ENCODE data around the gene PTPN14.

The PTPN14 gene

DNA sequence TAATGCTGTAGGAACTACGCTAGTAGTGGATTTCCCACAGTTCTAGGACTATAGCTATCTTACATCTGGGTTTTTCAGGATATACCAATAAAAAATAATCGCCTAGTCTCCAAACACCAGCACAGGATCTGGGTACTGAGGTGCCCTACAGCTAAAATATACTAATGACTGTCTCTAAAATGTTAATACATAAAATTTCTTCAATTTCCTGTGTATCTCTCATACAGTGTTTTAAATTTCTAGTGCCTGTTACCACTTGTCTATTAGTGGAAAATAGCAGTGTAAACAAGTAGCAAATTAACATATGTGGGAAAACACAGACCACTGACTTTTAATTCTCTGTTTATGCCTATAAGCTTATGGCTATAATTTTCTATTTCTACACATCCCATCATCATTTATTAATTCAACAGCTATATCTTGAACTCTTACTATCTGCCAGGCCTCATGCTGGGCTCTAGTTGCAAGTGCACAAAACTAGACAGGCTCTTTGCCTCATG, 16.1 kb upstream of the PTPN14 start:
- no peak for DNase-seq

DNA sequence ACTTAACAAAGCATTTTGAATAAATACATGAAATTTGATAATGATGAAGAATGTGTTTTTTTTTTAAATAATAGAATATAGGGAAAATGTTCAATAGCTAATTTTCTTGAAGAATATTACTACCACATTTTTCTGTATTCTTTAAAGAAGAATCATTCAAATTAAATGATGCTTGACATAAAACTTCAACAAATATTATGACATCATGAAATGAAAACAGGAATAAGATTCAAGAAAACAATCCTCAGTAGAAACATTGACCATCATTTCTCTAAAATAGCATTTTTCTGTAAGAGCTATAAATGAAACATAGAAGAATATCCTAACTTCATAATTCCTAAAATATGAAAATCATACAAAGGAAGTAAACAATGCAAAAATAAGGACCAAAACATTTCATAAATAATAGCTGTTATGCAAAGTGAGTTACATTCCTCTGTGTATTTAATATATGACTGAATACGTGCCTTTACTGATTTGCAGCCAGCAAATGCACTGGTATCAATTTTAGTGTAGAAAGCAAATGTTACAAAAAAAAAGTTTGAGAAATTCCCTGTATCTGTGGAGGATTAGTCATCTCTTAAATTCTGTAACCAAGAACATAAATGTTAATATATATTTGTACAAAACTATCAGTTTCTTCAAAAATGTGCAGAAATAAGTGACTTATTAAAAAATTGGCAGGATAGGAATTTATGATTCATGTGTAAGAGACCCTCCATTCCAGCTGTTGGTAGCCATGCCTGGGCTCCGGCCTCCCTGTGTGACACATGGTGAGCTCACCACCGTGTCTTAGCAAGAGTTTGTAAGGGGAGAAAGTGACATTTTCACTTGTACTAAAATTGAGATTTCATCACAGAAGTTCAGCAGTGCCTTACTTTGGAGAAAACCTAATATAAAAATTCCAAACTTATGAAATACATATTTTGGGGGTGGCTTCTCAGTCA, 15.0 kb upstream of the PTPN14 start:
- no peak for DNase-seq

DNA sequence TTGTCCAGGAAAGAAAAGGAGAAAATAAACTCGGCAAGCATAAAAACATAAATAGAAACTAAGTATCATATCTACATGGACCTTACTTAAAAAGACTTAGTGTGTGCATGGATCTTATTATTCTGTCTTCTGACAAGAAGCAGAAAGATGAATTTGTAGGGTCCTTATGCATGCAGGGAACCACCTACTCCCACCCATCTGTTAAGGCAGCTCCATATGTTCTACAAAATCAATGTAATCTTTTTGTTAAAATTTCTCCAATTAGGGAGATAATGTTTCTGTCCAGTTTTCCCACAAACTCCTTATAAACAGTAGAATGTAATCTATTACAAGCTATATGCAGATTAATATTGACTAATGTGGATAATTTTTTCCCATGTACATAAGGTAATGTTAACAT, 13.9 kb upstream of the PTPN14 start:
- no peak for DNase-seq

DNA sequence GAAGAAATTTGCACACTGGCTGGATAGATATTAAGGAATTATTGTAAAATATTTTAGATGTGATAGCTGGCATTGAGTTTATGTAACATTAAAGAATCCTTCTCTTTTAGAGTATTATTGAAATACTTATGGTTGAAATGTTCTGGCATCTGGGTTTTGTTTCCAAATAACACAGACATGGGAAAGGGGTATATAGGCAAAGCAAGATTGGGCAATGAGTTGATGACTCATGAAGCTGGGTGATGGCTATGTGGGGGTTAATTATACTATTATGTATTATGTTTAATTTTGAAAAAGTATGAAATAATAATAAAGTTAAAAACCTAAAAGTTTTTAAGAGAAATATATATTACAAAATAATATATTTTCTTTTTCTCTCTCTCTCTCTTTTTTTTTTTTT, 12.5 kb upstream of the PTPN14 start:
- no peak for DNase-seq

DNA sequence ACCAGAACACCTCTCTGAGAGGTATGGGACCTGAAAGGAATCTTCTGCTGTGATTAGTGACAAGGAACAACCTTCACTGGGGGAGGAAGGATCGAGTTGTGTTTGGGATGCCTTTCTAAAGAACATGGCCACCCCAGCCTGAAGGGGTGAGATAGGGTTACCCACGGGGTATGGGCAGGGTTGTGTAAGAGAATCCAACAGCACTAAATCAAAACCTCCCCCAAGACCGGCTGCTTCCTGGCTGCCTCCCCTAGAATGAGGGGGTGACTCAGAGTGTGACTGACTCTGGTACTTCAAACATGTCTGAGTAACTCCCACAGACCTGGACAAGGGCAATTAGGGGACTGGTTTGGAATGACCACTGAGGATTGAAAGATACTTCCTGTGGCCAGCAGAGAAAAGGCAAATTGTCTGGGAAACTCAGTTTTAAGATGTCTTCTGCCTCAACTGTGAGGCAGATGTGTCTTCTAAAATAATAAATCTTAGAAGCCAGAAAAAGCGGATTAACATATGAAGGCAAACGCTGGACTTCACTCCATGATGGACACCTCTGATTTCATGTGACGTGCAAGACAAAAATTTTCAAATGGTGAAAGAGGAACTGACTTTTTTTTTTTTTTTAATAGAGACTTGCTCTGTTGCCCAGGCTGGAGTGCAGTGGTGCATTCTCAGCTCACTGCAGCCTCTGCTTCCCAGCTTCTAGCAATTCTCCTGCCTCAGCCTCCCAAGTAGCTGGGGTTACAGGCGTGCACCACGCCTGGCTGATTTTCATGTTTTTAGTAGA, 6.7 kb upstream of the PTPN14 start:
- DNase-seq: no peak

DNA sequence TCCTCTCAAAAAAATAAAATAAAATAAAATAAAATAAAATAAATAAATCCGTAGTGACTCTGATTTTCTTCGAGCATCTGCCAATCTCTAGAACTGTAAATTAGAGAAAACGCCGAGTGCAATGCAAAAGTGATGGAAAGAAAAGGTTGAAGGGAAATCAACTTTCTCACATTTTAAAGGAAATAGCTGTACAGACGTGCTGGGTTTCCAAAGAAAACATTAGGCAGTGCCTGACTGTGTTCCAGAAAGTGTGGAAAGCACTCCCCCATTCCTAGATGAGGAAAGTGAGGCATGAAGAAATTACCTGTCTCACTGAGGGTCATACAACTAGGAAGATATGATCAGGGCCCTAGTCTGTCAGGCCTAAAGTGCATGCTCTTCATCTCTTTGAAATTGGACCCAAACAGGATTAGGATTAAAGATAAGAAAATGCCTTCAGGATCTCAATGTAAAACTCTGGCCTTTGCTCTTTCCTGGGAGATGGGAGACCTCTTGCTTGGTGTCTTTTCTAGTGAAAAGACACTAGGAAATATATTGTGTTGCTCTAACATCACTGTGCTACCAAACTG, 1.8 kb upstream of the PTPN14 start:
- no peak for DNase-seq

DNA sequence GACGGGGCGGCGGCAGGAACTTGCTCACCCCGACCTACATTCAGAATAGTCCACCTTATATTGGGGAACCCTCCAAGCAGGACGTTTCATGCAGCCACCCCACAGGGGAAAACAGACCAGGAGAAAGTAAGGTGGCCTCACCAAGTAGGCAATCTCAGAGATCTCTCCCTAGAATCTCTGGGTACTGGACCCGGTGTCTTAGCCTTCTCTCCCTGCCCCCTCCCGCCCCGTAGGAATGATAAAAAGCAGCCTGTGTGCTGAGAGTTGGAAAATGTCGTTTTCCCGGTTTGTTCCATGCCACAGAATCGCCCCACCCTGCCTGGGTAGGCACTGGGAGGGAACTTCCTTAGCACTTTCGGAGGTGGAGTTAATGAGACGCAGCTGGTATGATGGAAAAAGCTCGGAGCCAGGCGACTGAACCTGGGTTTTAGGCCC, 789 bp upstream of the PTPN14 start:
- DNase-seq: no peak

DNA sequence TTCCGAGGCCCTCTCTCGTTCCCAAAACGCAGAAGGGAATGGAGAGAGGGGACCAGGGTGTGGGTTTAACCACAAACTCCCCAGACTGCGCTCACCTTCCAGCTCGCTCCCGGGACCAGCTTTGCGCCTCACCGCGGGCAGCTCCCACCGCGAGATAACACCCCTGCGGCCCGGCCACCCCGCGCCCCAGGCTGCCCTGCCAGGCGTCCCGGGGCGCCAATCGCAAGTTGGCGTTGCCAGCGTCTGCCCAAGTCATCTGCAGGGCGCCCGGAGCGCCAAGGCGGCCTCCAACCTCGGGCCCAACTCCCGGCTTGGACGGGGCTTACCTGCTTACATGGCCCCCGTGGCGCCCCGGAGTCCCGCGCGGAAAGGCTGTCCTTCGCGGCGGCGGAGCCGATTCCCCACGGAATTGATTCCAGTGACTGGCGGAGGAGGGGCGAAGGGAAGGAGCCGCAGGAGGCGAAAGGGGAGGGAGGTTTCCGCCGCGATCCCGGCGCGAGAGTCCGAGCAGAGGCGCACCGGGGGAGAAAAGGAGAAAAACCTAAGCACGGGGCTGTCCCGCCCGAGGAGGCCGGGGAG, 456 bp downstream of the PTPN14 start:
- no peak for DNase-seq

DNA sequence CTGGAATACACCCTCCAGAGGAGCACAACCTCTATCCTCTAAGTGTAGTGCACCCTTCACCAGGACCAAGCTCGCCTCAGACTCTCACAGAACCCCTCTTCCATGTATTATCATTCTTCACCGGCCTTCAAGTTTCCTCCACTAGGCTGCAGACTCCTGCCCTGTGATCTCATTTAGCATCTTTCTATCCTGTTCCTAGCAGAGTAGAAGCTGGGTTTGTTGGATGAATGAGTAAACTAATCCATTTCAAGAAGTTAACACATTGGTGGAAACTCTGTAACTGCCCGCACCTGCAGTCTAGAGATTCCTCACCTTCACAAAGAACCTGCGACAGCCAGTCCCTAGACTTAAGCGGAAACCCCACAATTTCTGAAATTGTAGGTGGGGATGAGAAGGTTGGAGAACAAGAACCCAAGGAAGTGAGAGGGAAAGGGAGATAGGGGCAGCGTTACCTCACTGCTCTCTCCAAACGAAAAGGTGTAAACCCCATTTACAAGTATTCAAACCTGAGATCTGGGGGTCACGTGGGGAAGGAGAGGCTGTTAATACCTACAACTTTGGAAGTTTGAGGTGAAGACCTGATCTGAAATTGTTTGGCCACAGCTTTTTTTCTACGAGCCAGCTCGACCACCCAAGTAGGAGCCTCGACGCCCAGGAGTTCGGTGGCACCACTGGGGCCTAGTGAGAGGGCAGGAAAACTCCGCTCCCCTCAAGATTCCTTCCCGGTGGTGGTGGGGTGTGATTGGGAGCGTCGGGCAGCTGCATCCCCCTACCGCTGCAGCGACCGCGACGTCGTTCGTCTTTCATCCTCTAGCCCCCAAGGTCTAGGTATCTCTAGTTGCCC, 1.2 kb downstream of the PTPN14 start:
- DNase-seq: no peak

DNA sequence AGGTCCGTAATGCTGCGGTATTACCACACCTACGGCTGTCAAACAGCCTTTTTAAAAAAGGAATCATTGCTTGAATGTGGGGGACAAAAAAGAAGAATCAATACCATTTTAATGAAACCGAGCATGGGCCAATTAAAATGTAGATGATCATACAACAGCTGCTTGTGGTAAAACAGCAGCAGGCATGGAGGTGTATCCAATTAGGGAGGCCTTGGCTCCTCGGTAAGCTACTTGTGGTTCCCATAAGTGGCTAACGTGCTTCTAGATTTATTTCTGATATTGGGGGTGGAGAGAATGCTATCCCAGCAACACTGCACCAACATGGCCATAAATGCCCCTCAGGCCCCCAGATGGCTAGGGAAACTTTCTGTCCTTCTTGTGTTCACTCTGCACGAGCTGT, 1.8 kb downstream of the PTPN14 start:
- no peak for DNase-seq

DNA sequence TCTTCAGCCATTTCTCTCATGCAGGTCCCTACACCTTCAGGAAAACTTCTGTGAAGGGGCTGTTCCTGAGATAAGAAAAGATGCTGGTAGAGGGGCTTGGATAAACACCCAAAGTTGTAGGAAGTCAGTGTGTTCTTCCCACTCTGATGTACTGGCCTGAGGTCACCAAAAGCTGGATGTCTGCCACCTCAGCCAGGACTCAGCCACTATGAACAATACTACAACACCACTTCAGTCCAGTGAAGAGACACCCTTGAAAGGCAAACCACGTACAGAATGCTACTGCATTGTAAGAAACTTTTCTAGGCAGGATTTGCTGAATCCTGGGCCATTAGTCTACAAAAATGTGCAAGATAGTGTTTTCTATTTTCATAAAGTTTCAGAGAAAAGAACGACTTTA, 2.4 kb downstream of the PTPN14 start:
- no peak for DNase-seq

DNA sequence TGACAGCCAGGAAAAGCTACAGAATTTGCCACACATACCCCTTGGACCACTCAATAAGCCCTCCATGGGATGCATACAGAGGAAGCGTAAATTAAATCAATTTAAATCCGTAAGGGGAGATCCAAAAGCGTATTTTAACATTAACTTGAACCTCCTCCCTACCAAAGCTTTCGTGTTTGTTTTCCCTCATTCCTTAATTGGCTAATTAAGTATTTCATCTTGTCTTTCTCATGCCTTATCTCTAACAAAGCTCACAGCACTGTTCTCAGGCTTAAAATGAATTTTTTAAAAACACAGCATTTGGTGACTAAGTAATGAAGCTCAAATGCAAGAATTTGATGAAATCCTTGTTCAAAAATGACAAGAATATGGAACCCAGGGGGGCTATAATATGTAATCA, 3.1 kb downstream of the PTPN14 start:
- no peak for DNase-seq

DNA sequence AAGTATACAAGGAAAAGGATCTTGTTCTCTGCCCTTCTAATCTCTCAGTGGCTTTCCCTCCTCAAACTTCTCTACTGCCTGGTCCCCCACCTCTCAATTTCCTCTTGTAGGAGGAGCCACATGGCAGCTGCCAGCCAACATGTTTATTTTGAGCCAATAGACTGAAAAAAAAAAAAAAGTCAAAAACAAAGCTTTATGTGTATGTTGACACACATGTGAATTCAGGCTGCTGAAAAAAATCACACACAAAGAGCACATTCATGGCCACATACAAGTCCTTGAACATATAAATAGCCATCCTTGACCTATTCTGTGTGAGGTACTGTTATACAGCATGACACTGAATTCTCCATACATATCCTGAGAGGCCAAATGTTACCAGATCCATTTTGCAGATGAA, 3.7 kb downstream of the PTPN14 start:
- no peak for DNase-seq

DNA sequence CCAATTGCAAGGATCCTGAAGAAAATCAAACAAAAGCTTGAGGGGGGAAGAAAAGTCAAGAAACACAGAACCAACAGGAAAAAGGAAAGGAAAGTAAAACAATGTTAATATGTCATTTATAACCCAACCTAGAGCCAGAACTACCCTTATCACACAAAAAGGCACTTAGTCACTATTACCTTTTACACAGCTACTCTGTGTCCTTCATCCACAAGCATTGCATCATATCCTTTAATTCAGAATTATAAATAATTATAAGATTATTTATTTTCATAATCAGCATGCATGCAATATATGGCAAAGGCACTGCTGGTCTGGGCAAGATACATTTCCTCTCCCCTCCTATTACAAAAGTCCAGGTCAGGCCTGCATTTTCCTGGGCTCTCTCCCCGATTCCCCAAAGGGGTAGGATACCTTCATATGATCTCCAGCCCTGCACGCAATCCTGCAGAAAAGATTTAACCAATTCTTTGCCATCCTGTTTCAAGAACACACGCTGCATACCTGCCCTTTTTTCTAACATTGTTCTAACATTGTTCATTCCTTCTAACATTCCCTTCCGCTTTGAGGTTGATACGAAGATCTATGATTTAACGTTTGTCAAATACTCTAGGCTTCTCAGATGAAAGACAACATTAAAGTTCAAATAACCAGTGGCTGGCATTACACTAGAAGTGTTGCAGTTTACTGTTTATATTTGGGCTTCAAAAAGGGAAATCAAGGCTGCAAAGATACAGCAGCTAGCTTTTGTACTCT, 4.3 kb downstream of the PTPN14 start:
- DNase-seq: no peak

DNA sequence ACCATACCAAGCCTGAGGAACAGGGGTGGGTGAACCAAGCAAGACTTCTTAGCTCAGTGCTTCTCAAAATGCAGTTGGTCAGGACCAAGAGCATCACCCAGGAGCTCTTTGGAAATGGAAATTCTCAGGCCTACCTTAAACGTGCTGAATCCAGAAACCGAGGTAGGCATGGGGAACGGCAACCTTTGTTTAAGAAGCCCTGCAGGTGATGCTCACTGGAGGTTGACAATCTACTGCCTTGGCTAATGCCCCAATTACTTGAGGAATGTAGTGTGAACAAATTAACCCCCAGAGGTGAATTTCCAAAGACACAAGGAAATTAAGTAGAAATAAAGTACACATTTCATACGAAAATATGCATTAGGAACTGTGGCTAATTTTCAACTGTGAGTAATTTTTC, 5.3 kb downstream of the PTPN14 start:
- no peak for DNase-seq

DNA sequence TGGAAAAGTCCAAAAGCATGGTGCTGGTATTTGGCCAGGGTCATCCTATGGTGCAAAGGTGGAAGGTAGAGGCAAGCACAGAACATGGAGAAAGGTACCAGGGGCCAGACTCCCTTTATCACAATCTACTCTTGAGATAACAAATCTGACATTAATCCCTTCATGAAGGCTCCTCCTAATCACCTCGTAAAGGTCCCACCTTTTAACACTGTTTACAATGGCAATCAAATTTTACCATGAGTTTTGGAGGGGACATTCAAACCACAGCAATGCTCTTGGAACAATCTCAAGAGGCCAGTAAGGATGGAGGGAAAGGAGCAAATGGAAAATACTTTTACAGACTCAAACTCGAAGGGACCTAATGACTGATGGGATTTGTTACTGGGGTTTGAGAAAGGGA, 6.1 kb downstream of the PTPN14 start:
- DNase-seq: no peak

DNA sequence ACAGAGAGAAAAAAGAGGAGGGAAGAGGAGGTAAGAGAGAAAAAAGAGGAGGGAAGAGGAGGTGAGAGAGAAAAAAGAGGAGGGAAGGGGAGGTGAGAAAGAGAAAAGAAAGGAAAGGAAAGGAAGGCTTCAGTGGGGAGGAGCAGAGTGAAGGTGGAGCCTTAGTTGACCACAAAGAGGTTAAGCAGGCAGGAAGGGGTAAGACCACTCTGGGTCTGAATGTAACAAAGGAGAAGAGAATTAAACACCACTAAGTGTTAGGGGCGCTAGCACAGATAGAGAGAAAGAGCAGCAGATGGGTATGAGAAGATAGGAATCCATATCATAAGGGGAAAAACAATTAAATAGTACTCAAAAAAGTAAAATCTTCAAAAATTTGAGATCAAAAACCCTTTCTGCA, 6.6 kb downstream of the PTPN14 start:
- DNase-seq: no peak

DNA sequence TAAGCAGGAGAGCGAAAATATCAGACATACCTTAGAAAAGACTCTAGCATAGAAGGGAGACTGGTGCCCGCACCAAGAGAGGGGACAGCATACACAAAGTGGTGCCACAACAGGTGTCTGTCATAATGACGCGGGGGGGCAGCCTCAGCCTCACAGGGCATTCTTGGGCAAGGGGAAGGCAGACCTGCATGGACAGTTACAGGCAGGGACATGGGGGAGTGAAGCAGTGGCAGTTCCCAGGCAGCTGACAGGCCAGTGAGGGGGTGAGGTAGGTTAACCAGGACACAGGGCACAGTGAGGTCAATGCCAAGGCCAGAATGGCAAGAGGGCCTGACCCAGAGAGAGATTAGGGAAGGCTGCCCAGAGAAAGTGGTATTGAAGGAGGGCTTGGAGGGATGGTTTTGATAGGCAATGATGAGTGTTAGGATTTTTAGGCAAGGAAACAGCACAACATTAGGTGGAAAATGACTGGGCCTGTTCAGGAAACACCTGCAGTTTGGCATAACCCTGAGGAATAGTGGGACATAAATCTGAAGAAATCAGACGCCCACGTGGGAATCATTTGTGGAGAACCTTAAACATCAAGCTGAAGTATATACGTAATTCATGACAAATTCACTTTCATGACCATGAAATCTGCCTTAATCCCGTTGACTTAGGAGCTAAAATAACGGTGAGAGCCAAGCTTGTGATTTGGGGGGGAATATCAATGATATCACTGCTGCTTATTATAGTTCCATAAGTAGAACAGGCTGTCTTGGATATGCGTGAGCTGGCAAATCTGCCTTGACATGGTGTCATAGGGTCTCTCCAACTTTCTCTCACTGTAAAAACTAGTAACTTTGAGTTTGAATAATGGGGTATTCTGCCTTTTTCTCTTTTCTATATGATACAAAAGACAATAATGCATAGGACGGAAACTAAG, 8.9 kb downstream of the PTPN14 start:
- no peak for DNase-seq

DNA sequence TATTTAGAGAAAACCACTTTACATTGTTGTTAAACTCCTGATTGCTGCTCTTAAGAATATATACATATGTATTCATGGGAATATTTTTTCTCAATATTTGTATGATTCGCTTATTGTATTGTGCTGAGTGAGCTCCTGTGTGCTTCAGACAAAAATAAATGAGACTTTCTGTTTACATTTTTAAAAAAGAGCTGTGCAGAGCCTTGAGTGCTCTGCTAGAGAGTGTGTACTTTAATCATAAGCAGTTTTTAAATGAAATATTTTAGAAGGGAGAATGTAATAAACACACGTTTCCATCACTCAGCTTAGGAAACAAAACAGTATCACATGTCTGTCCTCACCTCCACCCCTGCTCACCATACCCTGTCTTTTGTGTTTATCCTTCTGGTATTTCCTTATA, 9.7 kb downstream of the PTPN14 start:
- DNase-seq: no peak

DNA sequence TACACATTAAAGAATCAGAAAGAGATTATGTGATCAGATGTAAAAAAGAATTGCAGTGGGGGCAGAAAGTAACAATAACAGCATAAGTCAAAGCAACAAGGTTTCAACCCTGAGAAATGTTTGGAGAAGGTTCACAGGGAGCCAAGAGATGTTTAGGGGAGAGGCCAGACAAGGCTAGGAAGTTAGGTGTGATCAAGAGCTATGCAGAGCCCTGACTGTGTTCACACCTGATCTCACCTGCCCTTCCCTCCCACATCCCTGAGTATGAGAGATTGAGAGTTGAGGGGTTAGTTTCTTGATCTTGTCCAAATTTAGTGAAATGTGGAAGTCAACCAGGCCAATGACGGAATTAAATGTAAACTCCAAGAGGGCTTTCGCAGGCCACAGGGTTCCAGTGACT, 10.2 kb downstream of the PTPN14 start:
- no peak for DNase-seq
